Right forelimb (tissue), 1 donor: ENCODE measurements around the gene HTATSF1.
A peak's percentile ranks its signal among the peaks of the same experiment; 100 is the strongest.

Experiments used
- DNase-seq: peaks from one replicate; pipeline ENCODE4 v3.0.0-alpha.2; 2018

HTATSF1 gene

GRCh38 chrX:136496764-136497555, 432 bp upstream of the HTATSF1 start:
- DNase-seq, result peak; percentile 89

- no peak for DNase-seq
Observed at GRCh38 chrX:136519069-136519468, 21.7 kb downstream of the HTATSF1 start.

GRCh38 chrX:136523770-136524169, 26.4 kb downstream of the HTATSF1 start:
- DNase-seq, result no peak

GRCh38 chrX:136525738-136526606, 28.6 kb downstream of the HTATSF1 start:
- DNase-seq, result peak; percentile 76

- no peak for DNase-seq
Observed at GRCh38 chrX:136528645-136529315, 31.4 kb downstream of the HTATSF1 start.

- no peak for DNase-seq
Observed at GRCh38 chrX:136529795-136530194, 32.4 kb downstream of the HTATSF1 start.

GRCh38 chrX:136531951-136532350, 34.6 kb downstream of the HTATSF1 start, which contains the start of gene VGLL1:
Gene VGLL1 (plus strand): TSS chrX:136532215. CDS start chrX:136536021, 3,806 bp downstream.
- DNase-seq, result no peak

GRCh38 chrX:136534131-136534530, 36.7 kb downstream of the HTATSF1 start:
- DNase-seq, result no peak

GRCh38 chrX:136538811-136539210, 41.4 kb downstream of the HTATSF1 start:
- DNase-seq, result no peak

GRCh38 chrX:136540226-136540625, 42.8 kb downstream of the HTATSF1 start:
- no peak for DNase-seq

- DNase-seq, result no peak
Observed at GRCh38 chrX:136541294-136541693, 43.9 kb downstream of the HTATSF1 start.

GRCh38 chrX:136542281-136542680, 44.9 kb downstream of the HTATSF1 start:
- no peak for DNase-seq

- DNase-seq, result no peak
Observed at GRCh38 chrX:136546371-136546781, 49.0 kb downstream of the HTATSF1 start.

- no peak for DNase-seq
Observed at GRCh38 chrX:136549226-136549625, 51.8 kb downstream of the HTATSF1 start.

- no peak for DNase-seq
Observed at GRCh38 chrX:136551410-136551809, 54.0 kb downstream of the HTATSF1 start.

GRCh38 chrX:136555694-136556093, 58.3 kb downstream of the HTATSF1 start:
- DNase-seq, result no peak
